Measurements from ENCODE around the gene RAI2. TPM values are rescaled to one million over a fixed set of nuclear protein-coding genes. Genes with fewer than 3 reads are reported as not detected.

RAI2 gene
- total RNA-seq, 2 donors from 2014 or later = 4.9 to 8.6 TPM

DNA sequence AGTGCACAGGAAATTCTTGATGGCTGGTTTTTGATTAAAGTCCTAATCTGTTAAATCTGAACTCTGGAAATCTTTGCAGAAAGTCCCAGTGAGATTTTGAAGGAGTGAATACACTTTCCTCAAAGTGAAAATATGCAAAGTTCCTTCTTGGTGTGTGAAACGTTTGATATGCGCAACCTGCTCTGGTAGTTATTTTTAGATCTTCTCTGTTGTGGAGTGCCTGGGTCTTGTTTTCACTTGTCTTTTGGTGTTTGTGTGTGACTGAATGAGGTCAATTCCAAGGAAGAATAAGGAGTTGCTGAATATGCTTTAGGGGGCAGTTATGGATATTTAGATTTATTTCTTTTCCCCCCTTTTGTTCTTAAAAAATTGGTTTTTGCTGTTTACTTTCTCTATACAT lies 82.1 kb downstream of the RAI2 start:
- no peak for DNase-seq
- 2 to 29% methylated on average over 2 of the region's 2 CpGs for WGBS, 2 donors
- Histone ChIP-seq H3K4me3 (no peak overlapping the region), H3K36me3 (replicated peaks in 1 of 2; ENCODE audit: insufficient read depth in 1 of 2, low read depth in 2 of 2) (no peaks in the 10 kb centered on the region), H3K27me3 (no peaks in the 10 kb centered on the region), H3K4me1 (no peaks in the 10 kb centered on the region), H3K9me3 (no peaks in the 10 kb centered on the region), H3K27ac (no peak overlapping the region)
- ATAC-seq = no peak
- TF ChIP-seq, protein P1, sequence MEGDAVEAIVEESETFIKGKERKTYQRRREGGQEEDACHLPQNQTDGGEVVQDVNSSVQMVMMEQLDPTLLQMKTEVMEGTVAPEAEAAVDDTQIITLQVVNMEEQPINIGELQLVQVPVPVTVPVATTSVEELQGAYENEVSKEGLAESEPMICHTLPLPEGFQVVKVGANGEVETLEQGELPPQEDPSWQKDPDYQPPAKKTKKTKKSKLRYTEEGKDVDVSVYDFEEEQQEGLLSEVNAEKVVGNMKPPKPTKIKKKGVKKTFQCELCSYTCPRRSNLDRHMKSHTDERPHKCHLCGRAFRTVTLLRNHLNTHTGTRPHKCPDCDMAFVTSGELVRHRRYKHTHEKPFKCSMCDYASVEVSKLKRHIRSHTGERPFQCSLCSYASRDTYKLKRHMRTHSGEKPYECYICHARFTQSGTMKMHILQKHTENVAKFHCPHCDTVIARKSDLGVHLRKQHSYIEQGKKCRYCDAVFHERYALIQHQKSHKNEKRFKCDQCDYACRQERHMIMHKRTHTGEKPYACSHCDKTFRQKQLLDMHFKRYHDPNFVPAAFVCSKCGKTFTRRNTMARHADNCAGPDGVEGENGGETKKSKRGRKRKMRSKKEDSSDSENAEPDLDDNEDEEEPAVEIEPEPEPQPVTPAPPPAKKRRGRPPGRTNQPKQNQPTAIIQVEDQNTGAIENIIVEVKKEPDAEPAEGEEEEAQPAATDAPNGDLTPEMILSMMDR (IDR thresholded peaks at IDR 0.05) = no peak
- no peak for TF ChIP-seq POLR2A (IDR thresholded peaks at IDR 0.05)
- intact Hi-C loops (cut with DNase I) = no loop called here

DNA sequence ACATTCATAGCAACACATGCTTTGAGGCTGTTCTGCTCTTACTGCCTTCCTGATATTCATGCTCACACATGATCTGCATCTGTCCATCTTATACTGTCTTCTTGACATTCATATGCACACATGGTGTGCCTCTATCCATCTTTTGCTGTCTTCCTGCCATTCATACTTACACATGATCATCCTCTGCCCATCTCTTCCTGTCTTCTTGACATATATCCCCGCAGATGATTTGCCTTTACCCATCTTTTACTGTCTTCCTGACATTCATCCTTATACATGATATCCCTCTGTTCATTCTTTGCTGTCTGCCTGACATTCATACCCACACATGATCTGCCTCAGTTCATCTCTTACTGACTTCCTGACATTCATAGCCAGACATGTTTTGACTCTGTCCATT lies 87.0 kb downstream of the RAI2 start:
- ATAC-seq = no peak
- no peak overlapping the region for H3K27ac ChIP-seq
- intact Hi-C loops (cut with DNase I) = no loop called here
- no peaks in the 10 kb centered on the region for H3K27me3 ChIP-seq
- TF ChIP-seq, protein P1 (IDR thresholded peaks at IDR 0.05) = no peak
- TF ChIP-seq POLR2A (IDR thresholded peaks at IDR 0.05) = no peak
- no peaks in the 10 kb centered on the region for H3K9me3 ChIP-seq
- H3K4me3 ChIP-seq = no peak overlapping the region
- H3K36me3 ChIP-seq (replicated peaks in 1 of 2; ENCODE audit: insufficient read depth in 1 of 2, low read depth in 2 of 2) = no peaks in the 10 kb centered on the region
- no peaks in the 10 kb centered on the region for H3K4me1 ChIP-seq
- 67 to 81% methylated on average over 1 of the region's 1 CpG for WGBS, 2 donors
- no peak for DNase-seq

DNA sequence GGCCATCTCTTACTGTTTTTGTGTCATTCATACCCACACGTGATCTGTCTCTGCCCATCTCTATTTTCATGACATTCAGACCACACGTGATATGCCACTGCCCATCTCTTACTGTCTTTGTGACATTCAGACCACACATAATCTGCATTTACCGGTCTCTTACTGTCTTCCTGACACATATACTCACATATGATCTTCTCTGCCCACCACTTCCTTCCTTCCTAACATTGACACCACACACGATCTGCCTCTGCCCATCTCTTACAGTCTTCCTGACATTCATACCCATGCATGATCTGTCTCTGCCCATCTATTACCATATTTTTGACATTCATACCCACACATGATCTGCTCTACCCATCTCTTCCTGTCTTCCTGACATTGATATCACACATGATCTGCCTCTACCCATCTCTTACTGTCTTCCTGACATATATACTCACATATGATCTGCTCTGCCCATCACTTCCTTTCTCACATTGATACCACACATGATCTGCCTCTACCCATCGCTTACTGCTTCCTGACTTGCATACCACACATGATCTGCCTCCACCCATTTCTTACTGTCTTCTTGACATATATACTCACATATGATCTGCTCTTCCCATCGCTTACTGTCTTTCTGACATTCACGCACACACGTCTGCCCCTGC lies 87.7 kb downstream of the RAI2 start:
- no peaks in the 10 kb centered on the region for H3K4me1 ChIP-seq
- ATAC-seq (no peak), DNase-seq (no peak)
- H3K4me3 ChIP-seq = no peak overlapping the region
- TF ChIP-seq, protein P1 (IDR thresholded peaks at IDR 0.05) = no peak
- no peak for TF ChIP-seq POLR2A (IDR thresholded peaks at IDR 0.05)
- no peaks in the 10 kb centered on the region for H3K9me3 ChIP-seq
- no peak overlapping the region for H3K27ac ChIP-seq
- intact Hi-C loops (cut with DNase I) = no loop called here
- 60 to 67% methylated on average over 8 of the region's 8 CpGs for WGBS, 2 donors
- H3K27me3 ChIP-seq = no peaks in the 10 kb centered on the region
- H3K36me3 ChIP-seq (replicated peaks in 1 of 2; ENCODE audit: insufficient read depth in 1 of 2, low read depth in 2 of 2) = no peaks in the 10 kb centered on the region

DNA sequence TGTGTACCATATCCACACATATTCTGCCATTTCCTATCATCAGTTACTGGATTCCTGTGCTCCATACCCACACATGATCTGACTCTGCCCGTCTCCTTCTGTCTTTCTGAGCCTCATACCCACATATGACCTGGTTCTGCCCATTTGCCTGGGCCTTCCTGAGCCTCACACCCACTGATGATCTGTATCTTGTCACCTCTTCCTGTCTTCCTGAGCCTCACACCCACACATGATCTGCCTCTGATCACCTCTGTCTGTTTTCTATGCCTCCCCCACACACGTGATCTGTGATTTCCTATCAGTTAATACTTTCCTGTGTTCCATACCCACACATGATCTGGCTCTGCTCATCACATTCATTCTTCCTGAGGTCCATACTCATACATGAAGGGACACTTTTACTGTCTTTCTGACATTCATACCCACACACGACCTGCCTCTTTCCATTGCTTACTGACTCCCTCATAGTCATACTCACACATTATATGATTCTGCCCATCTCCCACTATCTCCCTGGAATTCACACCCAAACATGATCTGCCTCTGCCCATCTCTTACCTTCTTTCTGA lies 91.3 kb downstream of the RAI2 start:
- 54 to 55% methylated on average over 3 of the region's 3 CpGs for WGBS, 2 donors
- H3K27me3 ChIP-seq = no peaks in the 10 kb centered on the region

More for the DNA sequence above, 91.3 kb downstream of the RAI2 start:
- H3K4me1 ChIP-seq = no peaks in the 10 kb centered on the region
- intact Hi-C loops (cut with DNase I) = no loop called here
- H3K36me3 ChIP-seq (replicated peaks in 1 of 2; ENCODE audit: insufficient read depth in 1 of 2, low read depth in 2 of 2) = no peaks in the 10 kb centered on the region
- H3K4me3 ChIP-seq = no peak overlapping the region
- ATAC-seq (no peak), DNase-seq (no peak)
- TF ChIP-seq, protein P1 (IDR thresholded peaks at IDR 0.05) = no peak
- TF ChIP-seq POLR2A (IDR thresholded peaks at IDR 0.05) = no peak
- H3K9me3 ChIP-seq = no peaks in the 10 kb centered on the region
- H3K27ac ChIP-seq = no peak overlapping the region
